Panc1 (cell line): ENCODE measurements around the gene PFN2. TPM values are rescaled to one million over a fixed set of nuclear protein-coding genes. Genes with fewer than 3 reads are reported as not detected.

ENCODE experiments used
- ATAC-seq: fragments of 200-7000 bp; cut with Tn5 transposase; 2 replicates; pipeline ENCODE4 v1.9.1; 2020; ENCODE audit warnings: mild to moderate bottlenecking, moderate library complexity
- BruUV-seq: library from RNA; stranded (reverse); fragments of 400-500 nt; replicated peaks from 2 replicates; lab custom pipeline; 2021; lab: Mats Ljungman, UMichigan
- CTCF ChIA-PET: fragments of 300-600 bp; sonication (Branson Sonifier 250); formaldehyde crosslinking; loops from one replicate; lab custom pipeline; 2022; ENCODE audit warnings: antibody characterized with exemption; lab: Charles Lee
- POLR2A ChIA-PET: fragments of 300-600 bp; sonication (Branson Sonifier 250); formaldehyde crosslinking; loops from one replicate; lab custom pipeline; 2022; ENCODE audit warnings: antibody characterized with exemption; lab: Charles Lee
- DNase-seq: peaks from one replicate; pipeline ENCODE4 v3.0.0-alpha.2; 2010; ENCODE audit warnings: low read depth, low spot score
- H3K27ac ChIP-seq: 2 replicates; pipeline ENCODE4 v1.5.1; 2011; ENCODE audit warnings: mild to moderate bottlenecking, low read length, inconsistent platforms
- H3K27me3 ChIP-seq: fragments of 200-500 bp; sonication (Bioruptor generic); 2 replicates; pipeline ENCODE4 v1.6.0; 2014; ENCODE audit warnings: low read length, inconsistent platforms; ENCODE audit not compliant: control insufficient read depth, insufficient read depth
- H3K36me3 ChIP-seq: fragments of 200-500 bp; sonication (Bioruptor generic); 2 replicates; pipeline ENCODE4 v1.5.1; 2014; ENCODE audit warnings: inconsistent platforms, mild to moderate bottlenecking, low read length, moderate library complexity; ENCODE audit not compliant: control insufficient read depth, insufficient read depth
- H3K4me1 ChIP-seq: 2 replicates; pipeline ENCODE4 v1.5.1; 2011; ENCODE audit warnings: inconsistent platforms, mild to moderate bottlenecking, low read length, moderate library complexity; ENCODE audit not compliant: control insufficient read depth, insufficient read depth
- H3K4me3 ChIP-seq, 2 experiments: 2 replicates each; pipeline ENCODE4 v1.5.1; 2011 to 2012; ENCODE audit warnings: low read depth in 2 of 2, low read length in 2 of 2, mild to moderate bottlenecking in 2 of 2, inconsistent platforms in 1 of 2, moderate library complexity in 1 of 2
- H3K9me3 ChIP-seq: fragments of 200-500 bp; sonication (Bioruptor generic); 2 replicates; pipeline ENCODE4 v1.5.1; 2014; ENCODE audit warnings: low read depth, mild to moderate bottlenecking, inconsistent platforms, low read length, moderate library complexity; ENCODE audit not compliant: control insufficient read depth, insufficient read depth
- CTCF ChIP-seq: fragments of 450-650 bp; IDR thresholded peaks from 2 replicates; pipeline ENCODE4 v1.5.1; 2017; ENCODE audit warnings: mild to moderate bottlenecking
- POLR2AphosphoS5 ChIP-seq: IDR thresholded peaks from 2 replicates; pipeline ENCODE4 v1.6.1; 2012; ENCODE audit warnings: mild to moderate bottlenecking, low read depth, low read length, moderate library complexity
- REST ChIP-seq, 2 experiments: IDR thresholded peaks; 2 replicates each; pipeline ENCODE4 v1.6.1; 2011 to 2012; ENCODE audit warnings: low read depth in 2 of 2, control low read depth in 1 of 2, low read length in 1 of 2, mild to moderate bottlenecking in 1 of 2, moderate library complexity in 1 of 2; ENCODE audit not compliant: insufficient read depth in 1 of 2
- SIN3A ChIP-seq: IDR thresholded peaks from 2 replicates; pipeline ENCODE4 v1.6.1; 2012; ENCODE audit warnings: low read depth, mild to moderate bottlenecking, low read length, moderate library complexity, borderline replicate concordance; ENCODE audit not compliant: insufficient read depth
- TCF7L2 ChIP-seq: IDR thresholded peaks from 2 replicates; pipeline ENCODE4 v1.6.1; 2011; ENCODE audit warnings: mild to moderate bottlenecking, low read depth, low read length, inconsistent platforms
- in situ Hi-C: cut with HindIII; loops from 2 replicates; pipeline ENCODE4 v1.10.0; 2016; ENCODE audit warnings: low sequenced_read_pairs, low pct_unique_long_range_greater_than_20kb
- intact Hi-C: fragments of 100-400 bp; cut with micrococcal nuclease; formaldehyde crosslinking; loops from one replicate; pipeline ENCODE4 v1.10.0; 2022; ENCODE audit not compliant: unreplicated experiment
- total RNA-seq: library from RNA; stranded (reverse); gene quantifications from one replicate; pipeline ENCODE4 v1.2.1, GENCODE V29; 2021; ENCODE audit not compliant: unreplicated experiment

Gene PFN2
- total RNA-seq, 1 experiment from 2014 or later = 220 TPM

- intact Hi-C loops (no loop called here), in situ Hi-C loops (no loop called here)
- Histone ChIP-seq H3K27me3 (no peaks in the 10 kb centered on the region), H3K36me3 (peaks cover 21% of the 10 kb centered on the region), H3K9me3 (no peaks in the 10 kb centered on the region), H3K4me1 (0 out of 2 replicates have a peak, but pooled peaks cover 4% of the 10 kb centered on the region), H3K27ac (no peak overlapping the region), H3K4me3 (no peak overlapping the region)
- ChIA-PET CTCF (no interaction called here), POLR2A (no interaction called here)
- DNase-seq (no peak), ATAC-seq (no peak)
- TF ChIP-seq CTCF (no peak), SIN3A (no peak), TCF7L2 (no peak), REST (IDR thresholded peaks at IDR 0.05; ENCODE audit: insufficient read depth in 1 of 2, low read depth in 2 of 2, low read length in 1 of 2) (no peak), POLR2AphosphoS5 (no peak)
- BruUV-seq = no TSS peak
Observed at GRCh38 chr3:149957361-149958125, 13.2 kb downstream of the PFN2 start.

- no peaks in the 10 kb centered on the region for H3K9me3 ChIP-seq
- TF ChIP-seq TCF7L2 (no peak), REST (IDR thresholded peaks at IDR 0.05; ENCODE audit: insufficient read depth in 1 of 2, low read depth in 2 of 2, low read length in 1 of 2) (no peak), SIN3A (no peak), POLR2AphosphoS5 (no peak), CTCF (no peak)
- ATAC-seq (no peak), DNase-seq (no peak)
- H3K4me3 ChIP-seq = no peak overlapping the region
- in situ Hi-C loops (no loop called here), intact Hi-C loops (no loop called here)
- no peaks in the 10 kb centered on the region for H3K4me1 ChIP-seq
- no peaks in the 10 kb centered on the region for H3K27me3 ChIP-seq
- POLR2A ChIA-PET = no interaction called here
- no TSS peak for BruUV-seq
- no peak overlapping the region for H3K27ac ChIP-seq
- peaks cover 14% of the 10 kb centered on the region for H3K36me3 ChIP-seq
- CTCF ChIA-PET = no interaction called here
Observed at GRCh38 chr3:149955449-149955848, 15.2 kb downstream of the PFN2 start.
